ENCODE data around the gene MDK.

GRCh38 chr11:46385169-46386004 is 3.9 kb downstream of the MDK start:
- no peak for TF ChIP-seq CTCF (IDR thresholded peaks at IDR 0.05; ENCODE audit: extremely low read depth in 1 of 2, insufficient read depth in 1 of 2, low read depth in 1 of 2, low read length in 2 of 2)
- TF ChIP-seq POLR2AphosphoS5 (IDR thresholded peaks at IDR 0.05; ENCODE audit: insufficient read depth, low read depth, low read length): no peak
- no peak for TF ChIP-seq EZH2 (IDR thresholded peaks at IDR 0.05; ENCODE audit: borderline replicate concordance, low read depth, low read length, severe bottlenecking)
- TF ChIP-seq POLR2A (IDR thresholded peaks at IDR 0.05; ENCODE audit: low read depth, low read length): no peak
- TF ChIP-seq MAX (IDR thresholded peaks at IDR 0.05; ENCODE audit: insufficient read depth, insufficient read length): no peak
